HFFc6 (cell line): Measurements from ENCODE around the gene ZNF407. TPM values are rescaled to one million over a fixed set of nuclear protein-coding genes. Genes with fewer than 3 reads are reported as not detected.

ENCODE experiments used
- DNase-seq: peaks from one replicate; pipeline ENCODE4 v3.0.0-alpha.2; 2018
- H3K27ac Mint-ChIP-seq: 2 replicates; pipeline ENCODE4 v1.8.0; 2020; ENCODE audit warnings: mild to moderate bottlenecking, mixed read lengths
- H3K27me3 Mint-ChIP-seq: 2 replicates; pipeline ENCODE4 v1.8.0; 2021; ENCODE audit warnings: mild to moderate bottlenecking, moderate library complexity, mixed read lengths; ENCODE audit not compliant: insufficient read depth
- H3K36me3 Mint-ChIP-seq: 2 replicates; pipeline ENCODE4 v1.8.0; 2021; ENCODE audit warnings: low read depth, mixed read lengths
- H3K4me1 Mint-ChIP-seq: 2 replicates; pipeline ENCODE4 v1.8.0; 2020; ENCODE audit warnings: low read depth, mixed read lengths
- H3K4me3 Mint-ChIP-seq: 2 replicates; pipeline ENCODE4 v1.8.0; 2020; ENCODE audit warnings: mild to moderate bottlenecking, moderate library complexity, mixed read lengths
- H3K9me3 Mint-ChIP-seq: 2 replicates; pipeline ENCODE4 v1.8.0; 2020; ENCODE audit warnings: mild to moderate bottlenecking, mixed read lengths
- total RNA-seq, 6 experiments: library from RNA; stranded (reverse); fragmentation: NEBNext Ultra II Directional; extraction: Animal tissue kit (Norgen Biotek cat#: 25700); gene quantifications; 2 replicates in 1 of 6; 3 replicates in 5 of 6; pipeline ENCODE4 v1.2.3, GENCODE V29; 2021
- TF ChIP-seq, protein P1 (sequence below): fragments of 200-600 bp; sonication (generic); IDR thresholded peaks from 2 replicates; pipeline ENCODE4 v1.5.0; 2021; ENCODE audit warnings: antibody characterized with exemption, mild to moderate bottlenecking

Gene ZNF407
- total RNA-seq, 6 experiments from 2014 or later, result 7.9 to 9.7 (median 9.1) TPM

- H3K4me1 Mint-ChIP-seq, result peaks cover 28% of the 10 kb centered on the region
Observed at GRCh38 chr18:74609535-74609934, 11.9 kb downstream of the ZNF407 start.

GRCh38 chr18:74610051-74610615, 12.5 kb downstream of the ZNF407 start:
- no peaks in the 10 kb centered on the region for H3K9me3 Mint-ChIP-seq
- TF ChIP-seq, protein P1, sequence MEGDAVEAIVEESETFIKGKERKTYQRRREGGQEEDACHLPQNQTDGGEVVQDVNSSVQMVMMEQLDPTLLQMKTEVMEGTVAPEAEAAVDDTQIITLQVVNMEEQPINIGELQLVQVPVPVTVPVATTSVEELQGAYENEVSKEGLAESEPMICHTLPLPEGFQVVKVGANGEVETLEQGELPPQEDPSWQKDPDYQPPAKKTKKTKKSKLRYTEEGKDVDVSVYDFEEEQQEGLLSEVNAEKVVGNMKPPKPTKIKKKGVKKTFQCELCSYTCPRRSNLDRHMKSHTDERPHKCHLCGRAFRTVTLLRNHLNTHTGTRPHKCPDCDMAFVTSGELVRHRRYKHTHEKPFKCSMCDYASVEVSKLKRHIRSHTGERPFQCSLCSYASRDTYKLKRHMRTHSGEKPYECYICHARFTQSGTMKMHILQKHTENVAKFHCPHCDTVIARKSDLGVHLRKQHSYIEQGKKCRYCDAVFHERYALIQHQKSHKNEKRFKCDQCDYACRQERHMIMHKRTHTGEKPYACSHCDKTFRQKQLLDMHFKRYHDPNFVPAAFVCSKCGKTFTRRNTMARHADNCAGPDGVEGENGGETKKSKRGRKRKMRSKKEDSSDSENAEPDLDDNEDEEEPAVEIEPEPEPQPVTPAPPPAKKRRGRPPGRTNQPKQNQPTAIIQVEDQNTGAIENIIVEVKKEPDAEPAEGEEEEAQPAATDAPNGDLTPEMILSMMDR, result no peak
- H3K36me3 Mint-ChIP-seq, result peaks cover 14% of the 10 kb centered on the region; the same call in 1 of the 2 replicates

More at GRCh38 chr18:74609535-74609934, 11.9 kb downstream of the ZNF407 start:
- Mint-ChIP-seq H3K27me3 (peaks cover 1% of the 10 kb centered on the region; the same call in 1 of the 2 replicates), H3K27ac (0 out of 2 replicates have a peak overlapping the region, but pooled peaks have one; percentile 19), H3K36me3 (peaks cover 9% of the 10 kb centered on the region; the same call in 1 of the 2 replicates), H3K9me3 (no peaks in the 10 kb centered on the region), H3K4me3 (no peak overlapping the region)
- peak; percentile 77 for DNase-seq
- TF ChIP-seq, protein P1, result no peak

GRCh38 chr18:74610860-74611259, 13.2 kb downstream of the ZNF407 start:
- TF ChIP-seq, protein P1, result no peak
- Mint-ChIP-seq H3K4me3 (no peak overlapping the region), H3K9me3 (no peaks in the 10 kb centered on the region), H3K27me3 (peaks cover 1% of the 10 kb centered on the region; the same call in 1 of the 2 replicates), H3K4me1 (peaks cover 20% of the 10 kb centered on the region), H3K36me3 (peaks cover 14% of the 10 kb centered on the region; the same call in 1 of the 2 replicates), H3K27ac (no peak overlapping the region)
- DNase-seq, result no peak

More at GRCh38 chr18:74610051-74610615, 12.5 kb downstream of the ZNF407 start:
- Mint-ChIP-seq H3K4me3 (no peak overlapping the region), H3K4me1 (peaks cover 22% of the 10 kb centered on the region), H3K27ac (no peak overlapping the region), H3K27me3 (peaks cover 1% of the 10 kb centered on the region; the same call in 1 of the 2 replicates)
- no peak for DNase-seq

- TF ChIP-seq, protein P1, result no peak
- H3K9me3 Mint-ChIP-seq, result no peaks in the 10 kb centered on the region
- no peak overlapping the region for H3K4me3 Mint-ChIP-seq
- peaks cover 20% of the 10 kb centered on the region for H3K4me1 Mint-ChIP-seq
- no peak overlapping the region for H3K27ac Mint-ChIP-seq
- no peak for DNase-seq
- H3K27me3 Mint-ChIP-seq, result peaks cover 1% of the 10 kb centered on the region; the same call in 1 of the 2 replicates
- H3K36me3 Mint-ChIP-seq, result peaks cover 14% of the 10 kb centered on the region; the same call in 1 of the 2 replicates
Observed at GRCh38 chr18:74611765-74612164, 14.1 kb downstream of the ZNF407 start.

DNA sequence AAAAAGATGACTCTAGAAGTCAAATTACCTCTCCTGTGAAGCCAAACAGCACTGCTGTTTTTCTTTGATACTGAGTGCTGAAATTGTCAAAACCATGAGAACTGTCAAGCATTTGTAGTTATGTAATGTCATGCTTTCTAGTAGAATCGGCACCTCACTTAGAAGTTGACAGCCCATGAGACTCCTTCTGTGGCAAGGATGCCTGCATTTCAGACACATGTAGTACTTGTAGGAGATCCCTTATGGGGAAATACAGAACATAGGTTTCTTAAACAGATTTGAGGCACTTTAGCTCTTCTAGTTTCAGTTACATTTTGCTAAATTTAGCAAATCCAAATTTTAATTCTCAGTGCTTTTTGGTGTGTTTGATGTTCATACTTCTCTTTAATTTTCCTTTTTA, 15.7 kb downstream of the ZNF407 start:
- Mint-ChIP-seq H3K36me3 (peaks cover 14% of the 10 kb centered on the region; the same call in 1 of the 2 replicates), H3K9me3 (no peaks in the 10 kb centered on the region), H3K27ac (no peak overlapping the region), H3K4me3 (no peak overlapping the region), H3K27me3 (peaks cover 1% of the 10 kb centered on the region; the same call in 1 of the 2 replicates), H3K4me1 (peaks cover 20% of the 10 kb centered on the region)
- no peak for DNase-seq
- TF ChIP-seq, protein P1, result no peak
